ENCODE data around the gene CTSA.

The CTSA gene

GRCh38 chr20:45887346-45887715, 3.8 kb upstream of the CTSA start, which contains the start of gene SPATA25:
Gene SPATA25 (minus strand): TSS chr20:45887622. CDS start chr20:45887590, 32 bp downstream.
- DNase-seq (ENCODE audit: extremely low read depth, low read depth): no peak
- H3K4me3 ChIP-seq (replicated peaks; ENCODE audit: low read depth, low read length): no peak within 1 kb of the TSS
- TF ChIP-seq, protein P1, sequence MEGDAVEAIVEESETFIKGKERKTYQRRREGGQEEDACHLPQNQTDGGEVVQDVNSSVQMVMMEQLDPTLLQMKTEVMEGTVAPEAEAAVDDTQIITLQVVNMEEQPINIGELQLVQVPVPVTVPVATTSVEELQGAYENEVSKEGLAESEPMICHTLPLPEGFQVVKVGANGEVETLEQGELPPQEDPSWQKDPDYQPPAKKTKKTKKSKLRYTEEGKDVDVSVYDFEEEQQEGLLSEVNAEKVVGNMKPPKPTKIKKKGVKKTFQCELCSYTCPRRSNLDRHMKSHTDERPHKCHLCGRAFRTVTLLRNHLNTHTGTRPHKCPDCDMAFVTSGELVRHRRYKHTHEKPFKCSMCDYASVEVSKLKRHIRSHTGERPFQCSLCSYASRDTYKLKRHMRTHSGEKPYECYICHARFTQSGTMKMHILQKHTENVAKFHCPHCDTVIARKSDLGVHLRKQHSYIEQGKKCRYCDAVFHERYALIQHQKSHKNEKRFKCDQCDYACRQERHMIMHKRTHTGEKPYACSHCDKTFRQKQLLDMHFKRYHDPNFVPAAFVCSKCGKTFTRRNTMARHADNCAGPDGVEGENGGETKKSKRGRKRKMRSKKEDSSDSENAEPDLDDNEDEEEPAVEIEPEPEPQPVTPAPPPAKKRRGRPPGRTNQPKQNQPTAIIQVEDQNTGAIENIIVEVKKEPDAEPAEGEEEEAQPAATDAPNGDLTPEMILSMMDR (IDR thresholded peaks at IDR 0.05; ENCODE audit: low read depth, low read length, missing control alignments): no peak

DNA sequence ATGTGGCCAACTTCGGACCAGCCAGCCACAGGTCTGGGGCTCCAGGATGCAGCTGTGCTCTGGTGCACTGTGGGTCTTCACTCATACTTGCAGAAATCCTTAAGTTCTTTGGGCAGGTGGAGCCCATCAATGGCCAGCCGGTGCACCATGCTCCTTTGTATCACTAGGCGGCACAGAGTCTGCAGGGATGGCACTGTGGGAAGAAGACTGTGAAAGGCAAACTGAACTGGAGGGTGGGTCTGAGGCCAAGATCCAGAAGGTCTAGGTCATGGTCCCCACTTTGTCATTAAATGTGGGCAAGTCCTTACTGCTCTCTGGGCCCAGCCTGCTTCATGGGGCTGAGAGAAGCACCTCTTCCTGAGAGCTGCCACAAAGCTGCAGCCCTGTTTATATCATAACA, 2.5 kb upstream of the CTSA start:
- TF ChIP-seq, protein P1 (IDR thresholded peaks at IDR 0.05; ENCODE audit: low read depth, low read length, missing control alignments): no peak
- DNase-seq (ENCODE audit: extremely low read depth, low read depth): no peak
- H3K4me3 ChIP-seq (replicated peaks; ENCODE audit: low read depth, low read length): no peak overlapping the region

DNA sequence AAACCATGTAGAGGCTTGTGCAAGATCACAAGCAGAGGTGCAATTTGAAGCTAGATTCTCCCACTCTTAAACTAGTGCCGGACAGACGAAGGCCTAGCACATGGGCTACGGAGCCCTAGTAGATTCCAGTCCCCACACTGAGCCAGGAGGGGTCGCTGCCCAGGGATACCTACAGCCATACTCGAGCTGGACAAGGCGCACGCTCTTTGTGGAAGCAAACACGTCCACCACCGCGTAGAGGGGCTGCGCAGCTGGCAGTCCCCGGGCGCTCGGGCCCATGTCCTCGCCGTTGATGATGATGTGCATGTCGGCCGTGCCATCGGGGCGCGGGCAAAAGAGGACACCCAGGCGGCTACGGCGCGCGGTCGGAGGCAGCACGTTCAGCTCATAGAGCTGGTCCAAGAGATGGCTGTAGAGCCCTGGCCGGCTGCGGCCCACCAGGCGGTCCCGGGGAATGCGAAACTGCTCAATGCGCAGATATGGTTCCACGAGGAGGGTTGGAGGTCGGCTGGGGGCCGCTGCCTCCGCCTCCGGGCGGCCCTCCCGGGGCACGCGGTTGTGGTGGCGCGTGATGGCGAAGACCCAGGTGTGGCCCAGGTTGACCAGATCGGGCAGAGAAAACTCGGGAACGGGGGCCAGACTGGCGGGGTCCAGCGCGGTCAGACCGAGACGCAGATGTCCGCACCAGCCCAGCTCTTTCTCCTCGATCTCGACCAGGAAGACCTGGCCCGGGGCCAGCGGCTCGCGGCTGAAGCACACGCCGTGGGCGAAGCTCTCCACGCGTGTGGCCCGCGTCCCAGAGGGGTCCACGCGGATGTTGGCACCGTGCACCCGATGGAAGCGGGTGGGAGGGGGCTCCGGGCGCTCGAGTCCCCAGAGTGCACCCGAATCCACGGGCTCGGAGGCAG, 804 bp upstream of the CTSA start:
- no peak for DNase-seq (ENCODE audit: extremely low read depth, low read depth)
- TF ChIP-seq, protein P1 (IDR thresholded peaks at IDR 0.05; ENCODE audit: low read depth, low read length, missing control alignments): peak; percentile 74

DNA sequence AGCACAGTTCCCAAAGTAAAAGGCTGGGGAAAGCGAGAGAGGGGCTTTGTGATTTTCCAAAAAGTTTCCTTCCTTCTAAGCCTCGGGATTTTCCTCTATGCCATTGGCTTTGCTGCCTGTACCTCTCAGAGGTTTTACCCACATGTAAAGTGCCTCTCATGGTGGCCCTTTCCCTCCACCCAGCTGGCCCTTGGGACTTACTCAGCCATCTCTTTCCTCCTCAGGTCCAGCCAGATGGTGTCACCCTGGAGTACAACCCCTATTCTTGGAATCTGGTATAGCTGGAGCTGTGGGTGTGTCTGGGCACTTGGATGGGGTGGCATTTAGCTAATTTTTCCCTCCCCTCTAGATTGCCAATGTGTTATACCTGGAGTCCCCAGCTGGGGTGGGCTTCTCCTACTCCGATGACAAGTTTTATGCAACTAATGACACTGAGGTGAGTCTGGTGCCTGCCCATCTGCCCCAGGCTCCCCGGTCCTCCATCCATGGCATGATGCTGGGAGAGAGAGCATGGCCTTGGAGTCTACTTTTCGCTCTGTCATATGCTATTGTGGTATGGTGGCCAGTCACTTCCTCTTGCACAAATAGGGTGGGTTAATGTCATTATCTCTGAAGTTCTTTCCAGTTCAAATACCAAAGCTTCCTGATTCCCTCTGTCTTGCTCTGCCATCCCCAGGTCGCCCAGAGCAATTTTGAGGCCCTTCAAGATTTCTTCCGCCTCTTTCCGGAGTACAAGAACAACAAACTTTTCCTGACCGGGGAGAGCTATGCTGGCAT, 1.1 kb downstream of the CTSA start:
- H3K4me3 ChIP-seq (replicated peaks; ENCODE audit: low read depth, low read length): peak overlapping the region; percentile 80
- DNase-seq (ENCODE audit: extremely low read depth, low read depth): no peak
- TF ChIP-seq, protein P1 (IDR thresholded peaks at IDR 0.05; ENCODE audit: low read depth, low read length, missing control alignments): peak; percentile 25

More for the DNA sequence above, 804 bp upstream of the CTSA start:
- peak overlapping the region; percentile 80 for H3K4me3 ChIP-seq (replicated peaks; ENCODE audit: low read depth, low read length)

DNA sequence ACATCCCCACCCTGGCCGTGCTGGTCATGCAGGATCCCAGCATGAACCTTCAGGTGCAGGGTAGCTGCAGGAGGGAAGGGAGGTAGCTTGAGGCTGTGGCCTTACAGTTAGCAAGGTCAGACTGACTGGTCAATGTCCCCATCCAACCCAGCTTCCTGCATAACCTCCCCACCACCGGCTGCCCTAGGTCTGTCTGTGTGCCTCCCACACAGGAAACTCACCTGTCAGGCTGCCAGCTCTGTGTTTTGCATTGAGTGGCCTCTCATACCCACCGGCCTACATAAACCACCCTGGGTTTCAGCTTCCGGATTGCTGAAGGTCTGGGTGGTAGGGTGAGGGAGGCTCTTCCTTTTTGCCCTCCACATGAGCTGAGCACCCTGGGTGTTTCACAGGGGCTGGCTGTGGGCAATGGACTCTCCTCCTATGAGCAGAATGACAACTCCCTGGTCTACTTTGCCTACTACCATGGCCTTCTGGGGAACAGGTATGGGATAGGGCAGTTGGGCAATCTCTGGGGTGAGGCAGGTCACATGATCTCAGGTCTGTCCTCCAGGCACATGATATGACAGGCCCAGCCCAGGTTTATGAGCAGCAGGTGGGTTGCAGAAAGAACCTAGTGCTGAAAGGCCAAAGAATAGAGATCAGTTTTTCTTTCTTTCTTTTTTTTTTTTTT, 1.8 kb downstream of the CTSA start:
- TF ChIP-seq, protein P1 (IDR thresholded peaks at IDR 0.05; ENCODE audit: low read depth, low read length, missing control alignments): no peak
- peak overlapping the region; percentile 80 for H3K4me3 ChIP-seq (replicated peaks; ENCODE audit: low read depth, low read length)
- no peak for DNase-seq (ENCODE audit: extremely low read depth, low read depth)

GRCh38 chr20:45893831-45894230, 2.7 kb downstream of the CTSA start:
- TF ChIP-seq, protein P1 (IDR thresholded peaks at IDR 0.05; ENCODE audit: low read depth, low read length, missing control alignments): no peak
- H3K4me3 ChIP-seq (replicated peaks; ENCODE audit: low read depth, low read length): no peak overlapping the region
- no peak for DNase-seq (ENCODE audit: extremely low read depth, low read depth)
